Measurements from ENCODE around the gene PPP1R1A.
A peak's percentile ranks its signal among the peaks of the same experiment; 100 is the strongest.

Gene PPP1R1A

GRCh38 chr12:54627304-54627703, 38.8 kb upstream of the PPP1R1A start:
- TF ChIP-seq CTCF (conservative IDR thresholded peaks at IDR 0.05; ENCODE audit: low read depth, low read length), result no peak
- DNase-seq (ENCODE audit: low read depth), result no peak
- no peak overlapping the region for H3K4me3 ChIP-seq (ENCODE audit: low read depth, low read length)

GRCh38 chr12:54625598-54625997, 37.1 kb upstream of the PPP1R1A start:
- no peak overlapping the region for H3K4me3 ChIP-seq (ENCODE audit: low read depth, low read length)
- DNase-seq (ENCODE audit: low read depth), result no peak
- TF ChIP-seq CTCF (conservative IDR thresholded peaks at IDR 0.05; ENCODE audit: low read depth, low read length), result no peak

DNA sequence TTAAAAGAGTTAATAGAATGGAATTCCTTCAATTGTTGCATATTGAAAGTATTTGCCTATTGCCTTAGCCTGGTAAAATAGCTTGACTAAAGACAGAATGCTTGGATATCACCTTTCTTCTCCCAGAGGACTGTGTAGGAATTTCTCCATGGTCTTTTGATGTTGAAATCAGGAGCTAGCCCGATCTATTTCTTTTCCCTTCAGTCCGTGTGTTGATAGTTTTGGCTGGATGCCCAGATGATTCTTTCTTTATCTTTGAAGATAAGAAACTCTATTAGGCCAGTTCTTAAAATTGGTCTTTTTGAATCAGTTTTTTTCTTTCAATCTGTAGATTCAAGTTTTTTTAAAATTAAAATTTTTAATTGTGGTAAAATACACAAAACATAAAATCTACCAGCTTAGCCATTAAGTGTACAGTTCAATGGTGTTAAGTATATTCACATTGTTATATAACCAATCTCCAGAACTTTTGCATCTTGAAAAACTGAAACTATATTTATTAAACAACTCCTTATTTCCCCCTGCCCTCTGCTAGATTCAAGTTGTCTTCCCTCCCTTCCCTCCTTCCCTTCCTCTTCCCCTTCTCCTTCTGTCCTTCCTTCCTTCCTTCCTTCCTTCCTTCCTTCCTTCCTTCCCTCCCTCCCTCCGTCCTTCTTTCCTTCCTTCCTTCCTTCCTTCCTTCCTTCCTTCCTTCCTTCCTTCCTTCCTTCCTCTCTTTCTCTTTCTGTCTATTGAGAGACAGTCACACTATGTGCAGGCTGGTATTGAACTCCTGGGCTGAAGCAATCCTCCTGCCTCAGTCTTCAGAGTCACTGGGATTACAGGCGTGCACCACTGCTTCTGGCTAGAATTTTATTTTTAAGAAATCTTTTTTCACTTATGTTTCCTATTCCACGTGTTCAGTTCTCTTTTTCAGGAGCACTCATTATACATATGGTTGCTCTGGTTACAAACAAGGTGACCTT, 36.1 kb upstream of the PPP1R1A start:
- H3K4me3 ChIP-seq (ENCODE audit: low read depth, low read length), result no peak overlapping the region
- TF ChIP-seq CTCF (conservative IDR thresholded peaks at IDR 0.05; ENCODE audit: low read depth, low read length), result no peak

GRCh38 chr12:54622463-54623183, 34.2 kb upstream of the PPP1R1A start:
- peak; percentile 43 for TF ChIP-seq CTCF (conservative IDR thresholded peaks at IDR 0.05; ENCODE audit: low read depth, low read length)
- DNase-seq (ENCODE audit: low read depth), result peak; percentile 39
- no peak overlapping the region for H3K4me3 ChIP-seq (ENCODE audit: low read depth, low read length)

More for the DNA sequence above, 36.1 kb upstream of the PPP1R1A start:
- peak; percentile 52 for DNase-seq (ENCODE audit: low read depth)

- no peak for TF ChIP-seq CTCF (conservative IDR thresholded peaks at IDR 0.05; ENCODE audit: low read depth, low read length)
- no peak for DNase-seq (ENCODE audit: low read depth)
- H3K4me3 ChIP-seq (ENCODE audit: low read depth, low read length), result no peak overlapping the region
Observed at GRCh38 chr12:54616933-54617680, 28.6 kb upstream of the PPP1R1A start.

DNA sequence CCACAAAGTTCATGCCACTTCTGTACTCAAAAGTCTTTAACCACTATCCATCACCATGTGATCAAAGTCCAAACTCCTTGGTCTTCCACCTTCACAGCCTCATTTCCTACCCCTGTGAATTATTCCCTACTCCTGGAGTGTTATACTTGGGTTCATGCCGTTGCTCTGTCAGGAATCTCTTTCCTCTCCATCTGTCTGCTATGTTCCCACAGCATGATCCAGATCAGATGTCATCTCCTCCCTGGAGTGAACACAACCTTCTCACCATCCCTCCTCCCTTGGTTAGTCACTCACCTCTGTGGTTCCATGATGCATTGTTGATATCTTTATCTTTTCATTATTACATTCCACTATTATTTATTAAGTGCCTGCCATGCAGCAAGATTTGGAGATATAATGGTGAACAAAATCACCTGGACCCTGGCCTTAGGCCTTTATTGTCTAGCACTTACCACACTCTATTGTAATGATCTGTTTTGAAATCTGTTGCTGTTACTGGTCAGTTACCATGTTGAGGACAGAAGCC, 23.8 kb upstream of the PPP1R1A start:
- no peak for TF ChIP-seq CTCF (conservative IDR thresholded peaks at IDR 0.05; ENCODE audit: low read depth, low read length)
- no peak overlapping the region for H3K4me3 ChIP-seq (ENCODE audit: low read depth, low read length)
- no peak for DNase-seq (ENCODE audit: low read depth)
